Activated CD4-positive, alpha-beta T cell treated with anti-CD3 and anti-CD28 coated beads, Interleukin-2, amount 50 U/mL, for 4 hours (primary cell): ENCODE results near the gene HES1.
"Not testable (repeated sequence)": the region's sequence is repeated elsewhere in the genome, so short reads cannot be mapped to it uniquely, and the experiment has no call there.

Experiments used
- DNase-seq, 2 experiments: peaks; one replicate each; pipeline ENCODE4 v3.0.0-alpha.2; 2020

Gene HES1

DNA sequence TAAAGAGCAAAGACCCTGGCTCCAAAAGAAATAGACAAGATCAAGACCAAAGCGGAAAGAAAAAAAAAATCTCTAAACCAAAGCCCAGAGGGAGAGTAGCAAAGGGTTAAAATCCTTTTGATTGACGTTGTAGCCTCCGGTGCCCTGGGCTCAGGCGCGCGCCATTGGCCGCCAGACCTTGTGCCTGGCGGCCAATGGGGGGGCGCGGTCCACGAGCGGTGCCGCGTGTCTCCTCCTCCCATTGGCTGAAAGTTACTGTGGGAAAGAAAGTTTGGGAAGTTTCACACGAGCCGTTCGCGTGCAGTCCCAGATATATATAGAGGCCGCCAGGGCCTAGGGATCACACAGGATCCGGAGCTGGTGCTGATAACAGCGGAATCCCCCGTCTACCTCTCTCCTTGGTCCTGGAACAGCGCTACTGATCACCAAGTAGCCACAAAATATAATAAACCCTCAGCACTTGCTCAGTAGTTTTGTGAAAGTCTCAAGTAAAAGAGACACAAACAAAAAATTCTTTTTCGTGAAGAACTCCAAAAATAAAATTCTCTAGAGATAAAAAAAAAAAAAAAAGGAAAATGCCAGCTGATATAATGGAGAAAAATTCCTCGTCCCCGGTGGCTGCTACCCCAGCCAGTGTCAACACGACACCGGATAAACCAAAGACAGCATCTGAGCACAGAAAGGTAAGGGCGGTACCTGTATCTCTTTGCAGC, at the start of gene HES1:
HES1 (plus strand) TSS at position 343 of the 713 bp plus-strand sequence; CDS start at position 576, 233 bp downstream.
- no peak for DNase-seq

DNA sequence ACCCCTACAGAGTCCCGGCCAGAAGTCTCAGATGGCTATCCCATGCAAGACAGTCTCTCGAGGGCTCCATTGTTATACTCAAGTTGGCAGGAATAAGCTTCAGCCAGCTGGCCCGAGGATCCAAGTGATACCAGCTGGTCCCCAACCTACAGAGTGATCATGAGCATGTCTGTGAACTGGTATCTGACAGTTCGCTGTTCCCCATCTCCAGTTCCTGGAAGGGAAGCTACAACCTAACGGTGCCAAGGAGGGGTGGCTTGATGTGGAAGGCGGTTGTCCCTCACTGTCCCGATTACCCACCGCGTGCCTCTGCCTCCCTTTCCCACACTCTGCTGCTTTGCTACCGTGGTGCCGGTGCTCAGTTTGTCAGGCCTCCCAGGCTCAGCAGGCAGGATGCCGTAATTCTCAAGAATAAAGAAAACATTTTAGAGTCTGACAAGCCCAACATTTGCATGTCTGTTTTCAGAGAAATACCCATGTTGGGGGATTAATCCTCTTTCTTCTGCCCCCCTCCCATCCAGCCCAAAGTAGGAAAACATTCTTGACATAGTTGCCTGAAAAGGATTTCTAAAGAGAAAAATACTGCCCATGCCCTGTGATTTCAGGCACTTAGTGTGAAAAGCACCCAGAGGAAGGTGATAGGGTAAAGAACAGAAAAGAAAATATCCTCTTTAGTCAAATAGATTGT, 49.4 kb upstream of the HES1 start:
- DNase-seq: no peak

- DNase-seq: no peak
These were observed 48.7 kb upstream of the HES1 start for GRCh38 chr3:194087280-194087679.

GRCh38 chr3:194087995-194088855, 47.7 kb upstream of the HES1 start:
- no peak for DNase-seq

- peak in 1 of 2 experiments; percentile 25 for DNase-seq
These were observed 46.4 kb upstream of the HES1 start for GRCh38 chr3:194089357-194090177.

- not testable (repeated sequence) for DNase-seq
These were observed 45.8 kb upstream of the HES1 start for GRCh38 chr3:194090178-194090555.

GRCh38 chr3:194090716-194091115, 45.2 kb upstream of the HES1 start:
- no peak for DNase-seq

- DNase-seq: no peak
These were observed 44.8 kb upstream of the HES1 start for GRCh38 chr3:194091141-194091540.

- not testable (repeated sequence) for DNase-seq
These were observed 44.1 kb upstream of the HES1 start for GRCh38 chr3:194091897-194092296.

- no peak for DNase-seq
These were observed 43.1 kb upstream of the HES1 start for GRCh38 chr3:194092881-194093301.

- DNase-seq: no peak
These were observed 42.1 kb upstream of the HES1 start for GRCh38 chr3:194093842-194094241.

DNA sequence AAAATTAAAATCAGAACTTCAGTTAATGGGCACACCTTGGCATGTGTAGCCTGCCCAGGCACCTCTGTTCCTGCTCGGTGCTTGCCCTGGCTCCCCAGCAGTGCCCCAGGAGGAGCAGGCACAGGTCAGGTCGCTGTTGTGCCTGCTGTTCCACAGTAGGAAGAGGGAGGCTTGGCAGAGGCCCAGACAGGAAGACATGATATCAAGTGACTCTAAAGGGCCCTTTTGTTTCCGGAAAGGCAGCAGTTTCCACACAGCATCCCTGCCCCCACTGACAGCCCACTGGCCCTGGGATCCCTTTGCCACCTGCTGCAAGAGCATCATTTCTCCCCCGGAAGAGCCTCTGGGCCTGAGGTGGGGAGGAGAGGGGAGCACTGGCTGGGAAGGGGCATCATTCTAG, 40.5 kb upstream of the HES1 start:
- DNase-seq: no peak

- DNase-seq: no peak
These were observed 40.0 kb upstream of the HES1 start for GRCh38 chr3:194095902-194096301.

- no peak for DNase-seq
These were observed 38.6 kb upstream of the HES1 start for GRCh38 chr3:194097141-194097882.

GRCh38 chr3:194098081-194098842, 37.7 kb upstream of the HES1 start:
- no peak for DNase-seq

DNA sequence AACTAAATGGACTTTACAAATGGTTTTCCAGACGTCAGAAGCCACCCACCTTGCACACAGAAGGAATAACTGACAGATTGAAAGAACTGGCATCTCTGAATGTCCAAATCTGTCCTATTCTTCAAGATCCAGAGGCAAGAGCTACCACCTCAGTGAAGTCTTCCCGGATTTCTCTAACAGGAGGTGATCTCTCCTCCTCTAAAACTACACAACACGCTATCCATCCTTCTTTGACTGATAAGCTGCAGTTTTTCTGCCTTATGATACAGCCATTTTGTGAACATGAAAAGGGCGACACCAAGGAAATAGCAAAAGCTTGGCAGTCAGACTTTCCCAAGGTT, 37.1 kb upstream of the HES1 start:
- no peak for DNase-seq

- no peak for DNase-seq
These were observed 36.7 kb upstream of the HES1 start for GRCh38 chr3:194099215-194099614.

DNA sequence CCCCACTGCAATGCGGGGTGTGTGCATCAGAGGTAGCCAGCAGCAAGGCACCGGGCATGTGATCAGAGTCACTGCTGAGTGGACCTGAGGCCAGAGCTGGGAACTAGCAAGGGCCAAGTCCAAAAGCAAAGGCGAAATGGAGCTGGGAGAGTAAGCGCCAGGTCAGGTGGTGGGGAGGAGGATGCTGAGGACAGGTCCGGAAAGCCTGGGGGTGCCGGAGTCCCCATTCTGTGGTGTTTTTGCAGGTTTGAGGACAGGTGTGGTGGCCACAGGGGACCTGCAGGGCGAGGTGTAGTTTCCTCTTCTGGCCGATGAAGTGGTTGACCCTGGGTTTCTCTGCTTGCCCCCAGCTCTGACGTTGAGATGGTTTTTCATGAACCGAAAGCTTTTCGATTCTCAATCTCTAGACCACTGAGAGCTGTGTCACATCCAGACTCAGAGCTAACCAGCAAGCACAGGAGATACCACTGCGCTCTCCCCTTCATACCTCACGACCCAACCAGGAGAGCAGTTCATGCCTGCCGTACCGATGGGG, 35.0 kb upstream of the HES1 start:
- DNase-seq: no peak

GRCh38 chr3:194101592-194102432, 34.1 kb upstream of the HES1 start:
- no peak for DNase-seq

GRCh38 chr3:194102436-194102835, 33.5 kb upstream of the HES1 start:
- no peak for DNase-seq
